ENCODE results near the gene TRAPPC12. TPM values are rescaled to one million over a fixed set of nuclear protein-coding genes. Genes with fewer than 3 reads are reported as not detected.

The TRAPPC12 gene
- total RNA-seq, 4 donors from 2014 or later = 78.2 to 341 (median 183) TPM

DNA sequence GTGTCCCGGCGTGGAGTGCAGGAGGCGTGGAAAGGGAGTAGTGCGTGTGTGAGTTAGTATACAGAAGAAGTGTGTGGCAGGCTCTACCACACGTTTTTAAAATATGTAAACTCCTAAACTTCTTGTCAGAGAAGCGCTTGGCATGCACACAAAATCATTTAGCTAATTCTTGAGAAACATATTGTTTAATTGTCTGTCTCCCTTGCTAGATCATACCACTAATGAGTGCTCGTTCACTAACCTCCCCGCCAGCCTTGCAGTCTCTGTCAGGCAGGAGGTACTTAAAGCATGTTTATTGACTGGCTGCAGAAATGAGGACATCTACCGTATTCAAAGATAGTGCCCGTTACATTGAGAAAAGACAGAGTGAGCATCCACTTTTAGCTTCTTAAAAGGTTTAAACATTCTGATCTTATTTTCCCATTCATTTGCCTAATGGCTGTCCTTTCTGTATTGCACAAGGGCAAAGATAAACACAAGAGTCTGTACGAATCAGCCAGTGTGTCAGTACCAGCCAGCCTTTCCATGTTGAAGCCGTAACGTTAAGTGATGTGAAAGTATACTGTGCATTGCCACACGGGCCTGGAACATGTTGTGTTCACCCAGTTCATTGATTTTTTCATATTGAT is 41.4 kb downstream of the TRAPPC12 start:
- Histone ChIP-seq H3K27me3 (no peaks in the 10 kb centered on the region), H3K4me3 (no peak overlapping the region), H3K36me3 (peaks cover 0 to 8% (median 4%) of the 10 kb centered on the region in 4 donors), H3K27ac (no peak overlapping the region), H3K4me1 (no peaks in the 10 kb centered on the region), H3K9me3 (no peaks in the 10 kb centered on the region)
- WGBS, 2 donors (ENCODE audit: low coverage in 1 of 2) = 81 to 89% methylated on average over 9 to 14 of the region's 14 CpGs
- in situ Hi-C loops (cut with MboI; ENCODE audit: low pct_ligation_motif_present in 1 of 4, low pct_unique_long_range_greater_than_20kb in 1 of 4, low sequenced_read_pairs in 3 of 4) = no loop called here
- intact Hi-C loops (cut with DNase I; ENCODE audit: low total_unique reads) = loop anchor here (10.0 kb wide), 1 partner anchor 234 kb away; the partner anchor contains the start of gene ALLC
- DNase-seq = no peak
- TF ChIP-seq, protein P1, sequence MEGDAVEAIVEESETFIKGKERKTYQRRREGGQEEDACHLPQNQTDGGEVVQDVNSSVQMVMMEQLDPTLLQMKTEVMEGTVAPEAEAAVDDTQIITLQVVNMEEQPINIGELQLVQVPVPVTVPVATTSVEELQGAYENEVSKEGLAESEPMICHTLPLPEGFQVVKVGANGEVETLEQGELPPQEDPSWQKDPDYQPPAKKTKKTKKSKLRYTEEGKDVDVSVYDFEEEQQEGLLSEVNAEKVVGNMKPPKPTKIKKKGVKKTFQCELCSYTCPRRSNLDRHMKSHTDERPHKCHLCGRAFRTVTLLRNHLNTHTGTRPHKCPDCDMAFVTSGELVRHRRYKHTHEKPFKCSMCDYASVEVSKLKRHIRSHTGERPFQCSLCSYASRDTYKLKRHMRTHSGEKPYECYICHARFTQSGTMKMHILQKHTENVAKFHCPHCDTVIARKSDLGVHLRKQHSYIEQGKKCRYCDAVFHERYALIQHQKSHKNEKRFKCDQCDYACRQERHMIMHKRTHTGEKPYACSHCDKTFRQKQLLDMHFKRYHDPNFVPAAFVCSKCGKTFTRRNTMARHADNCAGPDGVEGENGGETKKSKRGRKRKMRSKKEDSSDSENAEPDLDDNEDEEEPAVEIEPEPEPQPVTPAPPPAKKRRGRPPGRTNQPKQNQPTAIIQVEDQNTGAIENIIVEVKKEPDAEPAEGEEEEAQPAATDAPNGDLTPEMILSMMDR (IDR thresholded peaks at IDR 0.05) = no peak
- TF ChIP-seq POLR2A (IDR thresholded peaks at IDR 0.05) = no peak
- no peak for TF ChIP-seq EP300 (IDR thresholded peaks at IDR 0.05; ENCODE audit: low read depth)
- TF ChIP-seq POLR2AphosphoS5 (IDR thresholded peaks at IDR 0.05) = no peak

DNA sequence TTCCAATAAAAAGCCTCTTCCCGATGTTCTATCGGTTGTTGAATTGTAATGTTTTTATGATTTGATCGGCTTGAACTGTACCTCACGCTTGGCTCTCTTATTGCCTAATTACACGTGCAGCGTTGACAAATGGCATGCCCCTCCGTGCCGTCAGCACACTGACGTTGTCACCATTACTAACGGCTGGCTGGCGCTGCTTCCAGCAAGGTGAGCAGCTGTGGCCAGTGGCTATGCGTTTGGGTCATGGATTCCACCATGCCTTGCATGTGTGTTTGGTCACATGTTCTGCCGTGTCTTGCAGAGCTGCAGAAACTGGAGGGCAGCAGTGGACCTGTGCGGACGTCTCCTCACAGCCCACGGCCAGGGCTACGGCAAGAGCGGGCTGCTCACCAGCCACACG is 42.1 kb downstream of the TRAPPC12 start:
- TF ChIP-seq EP300 (IDR thresholded peaks at IDR 0.05; ENCODE audit: low read depth) (no peak), POLR2AphosphoS5 (IDR thresholded peaks at IDR 0.05) (no peak)
- no peaks in the 10 kb centered on the region for H3K27me3 ChIP-seq
- intact Hi-C loops (cut with DNase I; ENCODE audit: low total_unique reads) = loop anchor here (10.0 kb wide), 1 partner anchor 233 kb away; the partner anchor contains the start of gene ALLC
- H3K4me3 ChIP-seq = no peak overlapping the region
- DNase-seq = no peak
- no peak overlapping the region for H3K27ac ChIP-seq
- 94% methylated on average over 2 to 19 of the region's 19 CpGs for WGBS, 2 donors (ENCODE audit: low coverage in 1 of 2)
- no peaks in the 10 kb centered on the region for H3K4me1 ChIP-seq
- no peaks in the 10 kb centered on the region for H3K9me3 ChIP-seq
- in situ Hi-C loops (cut with MboI; ENCODE audit: low pct_ligation_motif_present in 1 of 4, low pct_unique_long_range_greater_than_20kb in 1 of 4, low sequenced_read_pairs in 3 of 4) = no loop called here
- peaks cover 0 to 8% (median 4%) of the 10 kb centered on the region in 4 donors for H3K36me3 ChIP-seq

GRCh38 chr2:3422161-3422779 is 42.8 kb downstream of the TRAPPC12 start:
- Histone ChIP-seq H3K4me1 (no peaks in the 10 kb centered on the region), H3K36me3 (peaks cover 0 to 8% (median 4%) of the 10 kb centered on the region in 4 donors), H3K27ac (no peak overlapping the region), H3K27me3 (no peaks in the 10 kb centered on the region), H3K9me3 (no peaks in the 10 kb centered on the region), H3K4me3 (no peak overlapping the region)
- in situ Hi-C loops (cut with MboI; ENCODE audit: low pct_ligation_motif_present in 1 of 4, low pct_unique_long_range_greater_than_20kb in 1 of 4, low sequenced_read_pairs in 3 of 4) (no loop called here), intact Hi-C loops (cut with DNase I; ENCODE audit: low total_unique reads) (loop anchor here (10.0 kb wide), 1 partner anchor 233 kb away; the partner anchor contains the start of gene ALLC)
- DNase-seq = no peak
- WGBS, 2 donors (ENCODE audit: low coverage in 1 of 2) = 91 to 93% methylated on average over 9 to 16 of the region's 16 CpGs
- TF ChIP-seq EP300 (IDR thresholded peaks at IDR 0.05; ENCODE audit: low read depth) = no peak

- peaks cover 0 to 14% (median 4%) of the 10 kb centered on the region in 4 donors for H3K36me3 ChIP-seq
- intact Hi-C loops (cut with DNase I; ENCODE audit: low total_unique reads) (loop anchor here (10.0 kb wide), 1 partner anchor 231 kb away; the partner anchor contains the start of gene ALLC), in situ Hi-C loops (cut with MboI; ENCODE audit: low pct_ligation_motif_present in 1 of 4, low pct_unique_long_range_greater_than_20kb in 1 of 4, low sequenced_read_pairs in 3 of 4) (no loop called here)
- H3K27me3 ChIP-seq = no peaks in the 10 kb centered on the region
- H3K4me1 ChIP-seq = no peaks in the 10 kb centered on the region
- H3K27ac ChIP-seq = no peak overlapping the region
- no peak for TF ChIP-seq POLR2AphosphoS5 (IDR thresholded peaks at IDR 0.05)
- no peak for TF ChIP-seq POLR2A (IDR thresholded peaks at IDR 0.05)
- TF ChIP-seq, protein P1 (IDR thresholded peaks at IDR 0.05) = peak; percentile 89 to 99 (median 96)
- no peaks in the 10 kb centered on the region for H3K9me3 ChIP-seq
- WGBS, 2 donors (ENCODE audit: low coverage in 1 of 2) = 57 to 68% methylated on average over 12 to 19 of the region's 19 CpGs
- peak; percentile 72 for DNase-seq
- no peak overlapping the region for H3K4me3 ChIP-seq
Measured at GRCh38 chr2:3423492-3424170, 44.1 kb downstream of the TRAPPC12 start.

Data from transverse colon (tissue), 4 donors.